Measurements from ENCODE around the gene DMKN.
"Not testable (repeated sequence)": the region's sequence is repeated elsewhere in the genome, so short reads cannot be mapped to it uniquely, and the experiment has no call there.

The DMKN gene

GRCh38 chr19:35493971-35494370 lies 19.5 kb downstream of the DMKN start:
- no peak for DNase-seq

GRCh38 chr19:35491836-35492360 lies 21.6 kb downstream of the DMKN start:
- no peak for DNase-seq

GRCh38 chr19:35490364-35490763 lies 23.1 kb downstream of the DMKN start, which contains the start of gene KRTDAP:
KRTDAP (minus strand) TSS chr19:35490464; CDS start chr19:35490442, 22 bp downstream.
- no peak for DNase-seq

GRCh38 chr19:35488677-35489076 lies 24.8 kb downstream of the DMKN start:
- DNase-seq: no peak

GRCh38 chr19:35487656-35488182 lies 25.7 kb downstream of the DMKN start:
- no peak for DNase-seq

- DNase-seq: no peak
These were observed 27.2 kb downstream of the DMKN start for GRCh38 chr19:35486268-35486708.

- no peak for DNase-seq
These were observed 29.0 kb downstream of the DMKN start for GRCh38 chr19:35484252-35485036.

- DNase-seq: no peak
These were observed 30.4 kb downstream of the DMKN start for GRCh38 chr19:35483089-35483488.

GRCh38 chr19:35478794-35479677 lies 34.4 kb downstream of the DMKN start:
- no peak for DNase-seq

- no peak for DNase-seq
These were observed 37.3 kb downstream of the DMKN start for GRCh38 chr19:35476149-35476548.

- DNase-seq: not testable (repeated sequence)
These were observed 38.9 kb downstream of the DMKN start for GRCh38 chr19:35474594-35474993.

- no peak for DNase-seq
These were observed 39.3 kb downstream of the DMKN start for GRCh38 chr19:35474104-35474503.

GRCh38 chr19:35471946-35472345 lies 41.5 kb downstream of the DMKN start:
- no peak for DNase-seq

GRCh38 chr19:35471075-35471474 lies 42.4 kb downstream of the DMKN start:
- not testable (repeated sequence) for DNase-seq

GRCh38 chr19:35470128-35470527 lies 43.3 kb downstream of the DMKN start:
- no peak for DNase-seq

- DNase-seq: peak; percentile 31
These were observed 44.8 kb downstream of the DMKN start for GRCh38 chr19:35468637-35469036.

- DNase-seq: no peak
These were observed 47.2 kb downstream of the DMKN start for GRCh38 chr19:35466259-35466658.

- not testable (repeated sequence) for DNase-seq
These were observed 50.5 kb downstream of the DMKN start for GRCh38 chr19:35462956-35463355.

- peak; percentile 94 for DNase-seq
These were observed 50.9 kb downstream of the DMKN start for GRCh38 chr19:35462476-35462953.

GRCh38 chr19:35461788-35462187 lies 51.7 kb downstream of the DMKN start:
- DNase-seq: not testable (repeated sequence)

- DNase-seq: no peak
These were observed 52.4 kb downstream of the DMKN start for GRCh38 chr19:35461060-35461459.

- no peak for DNase-seq
These were observed 52.8 kb downstream of the DMKN start for GRCh38 chr19:35460608-35461007.
